Gastroesophageal sphincter (tissue), 3 donors: ENCODE measurements around the gene ADD1.

Experiments used
- CTCF ChIP-seq, 4 experiments: fragments of 200-600 bp in 2 of 4; fragments of 450-650 bp in 2 of 4; sonication (generic) in 1 of 4; IDR thresholded peaks; one replicate each; pipeline ENCODE4 v1.5.1; 2017 to 2019; ENCODE audit warnings: antibody characterized with exemption in 4 of 4, mild to moderate bottlenecking in 2 of 4, moderate library complexity in 2 of 4
- POLR2A ChIP-seq, 2 donors: fragments of 450-650 bp; IDR thresholded peaks; one replicate each; pipeline ENCODE4 v1.6.1; 2017; ENCODE audit warnings: antibody characterized with exemption in 2 of 2, mild to moderate bottlenecking in 2 of 2, moderate library complexity in 1 of 2

- TF ChIP-seq CTCF (IDR thresholded peaks at IDR 0.05), result no peak
- no peak for TF ChIP-seq POLR2A (IDR thresholded peaks at IDR 0.05)
Observed at GRCh38 chr4:2871466-2871865, 27.8 kb downstream of the ADD1 start.
